22Rv1 (cell line): ENCODE results near the gene CHIT1.

Experiments used
- ZFX ChIP-seq: fragments of 450-650 bp; IDR thresholded peaks from 2 replicates; pipeline ENCODE4 v1.6.1; 2017; ENCODE audit warnings: antibody characterized with exemption, borderline replicate concordance
- TF ChIP-seq, protein P1 (sequence below): fragments of 450-650 bp; IDR thresholded peaks from 2 replicates; pipeline ENCODE4 v1.5.1; 2017; ENCODE audit warnings: mild to moderate bottlenecking

DNA sequence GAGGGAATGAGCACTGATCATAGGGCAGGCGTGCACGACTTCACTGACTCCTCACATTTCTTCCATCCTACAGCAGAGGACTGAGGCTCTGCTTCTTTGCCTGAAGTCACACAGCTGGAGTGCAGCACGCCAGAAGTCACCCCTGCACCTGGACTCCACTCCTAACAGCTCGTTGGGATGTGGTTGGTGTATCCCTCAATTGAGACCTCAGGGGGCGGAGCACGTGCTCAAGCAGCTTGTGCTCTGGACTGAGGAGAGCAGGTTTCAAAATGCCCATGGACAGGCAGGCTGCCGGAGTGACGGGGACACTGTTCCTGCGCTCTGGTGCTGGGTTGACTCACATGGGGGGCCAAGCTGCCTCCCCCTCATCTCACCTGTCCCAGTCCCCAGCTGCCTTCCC is 13.9 kb downstream of the CHIT1 start:
- TF ChIP-seq, protein P1, sequence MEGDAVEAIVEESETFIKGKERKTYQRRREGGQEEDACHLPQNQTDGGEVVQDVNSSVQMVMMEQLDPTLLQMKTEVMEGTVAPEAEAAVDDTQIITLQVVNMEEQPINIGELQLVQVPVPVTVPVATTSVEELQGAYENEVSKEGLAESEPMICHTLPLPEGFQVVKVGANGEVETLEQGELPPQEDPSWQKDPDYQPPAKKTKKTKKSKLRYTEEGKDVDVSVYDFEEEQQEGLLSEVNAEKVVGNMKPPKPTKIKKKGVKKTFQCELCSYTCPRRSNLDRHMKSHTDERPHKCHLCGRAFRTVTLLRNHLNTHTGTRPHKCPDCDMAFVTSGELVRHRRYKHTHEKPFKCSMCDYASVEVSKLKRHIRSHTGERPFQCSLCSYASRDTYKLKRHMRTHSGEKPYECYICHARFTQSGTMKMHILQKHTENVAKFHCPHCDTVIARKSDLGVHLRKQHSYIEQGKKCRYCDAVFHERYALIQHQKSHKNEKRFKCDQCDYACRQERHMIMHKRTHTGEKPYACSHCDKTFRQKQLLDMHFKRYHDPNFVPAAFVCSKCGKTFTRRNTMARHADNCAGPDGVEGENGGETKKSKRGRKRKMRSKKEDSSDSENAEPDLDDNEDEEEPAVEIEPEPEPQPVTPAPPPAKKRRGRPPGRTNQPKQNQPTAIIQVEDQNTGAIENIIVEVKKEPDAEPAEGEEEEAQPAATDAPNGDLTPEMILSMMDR: no peak
- no peak for TF ChIP-seq ZFX
